HCT116 (cell line): ENCODE results near the gene CHFR. TPM values are rescaled to one million over a fixed set of nuclear protein-coding genes. Genes with fewer than 3 reads are reported as not detected.
A peak's percentile ranks its signal among the peaks of the same experiment; 100 is the strongest.

Experiments
- ATAC-seq: fragments of 200-7000 bp; cut with Tn5 transposase; 2 replicates; pipeline ENCODE4 v1.9.1; 2020; ENCODE audit warnings: mild to moderate bottlenecking, moderate library complexity
- BruUV-seq: library from RNA; stranded (reverse); fragments of 400-500 nt; replicated peaks from 2 replicates; lab custom pipeline; 2021; lab: Mats Ljungman, UMichigan
- CTCF ChIA-PET: fragments of 300-600 bp; sonication (Branson Sonifier 250); formaldehyde crosslinking; loops from one replicate; lab custom pipeline; 2021; ENCODE audit warnings: antibody characterized with exemption; lab: Charles Lee
- POLR2A ChIA-PET: fragments of 300-600, 350-600 bp; sonication (Branson Sonifier 250); formaldehyde crosslinking; loops from one replicate; lab custom pipeline; 2021; ENCODE audit warnings: antibody characterized with exemption; lab: Charles Lee
- RAD21 ChIA-PET, 2 experiments: fragments of 300-600 bp; sonication (Branson Sonifier 250); formaldehyde crosslinking; loops; one replicate each; lab custom pipeline; 2023; ENCODE audit warnings: low total read pairs in 2 of 2; ENCODE audit not compliant: uncharacterized antibody in 2 of 2, unreplicated experiment in 2 of 2, low non-redundant PET in 1 of 2; lab: Charles Lee
- DNase-seq: peaks from one replicate; pipeline ENCODE4 v3.0.0-alpha.2; 2010; ENCODE audit warnings: low read depth, low spot score
- H2AFZ ChIP-seq: fragments of 200-600 bp; shearing (Covaris generic), sonication (generic); 2 replicates; pipeline ENCODE4 v1.6.1; 2017; ENCODE audit warnings: low read depth, mixed run types, mixed read lengths, antibody characterized with exemption, low read length; ENCODE audit not compliant: poor library complexity, severe bottlenecking
- H3K27ac ChIP-seq: 2 replicates; pipeline ENCODE4 v1.5.1; 2012; ENCODE audit warnings: low read depth, low read length
- H3K27me3 ChIP-seq: fragments of 200-600 bp; sonication (generic); 2 replicates; pipeline ENCODE4 v1.6.1; 2016; ENCODE audit warnings: mixed run types, low read length, mixed read lengths; ENCODE audit not compliant: insufficient read depth
- H3K36me3 ChIP-seq, 2 experiments: fragments of 200-500 bp in 1 of 2; fragments of 200-600 bp in 1 of 2; sonication (Bioruptor generic) in 1 of 2; sonication (generic) in 1 of 2; 2 replicates each; pipeline versions ENCODE4 v1.5.1 to v1.6.1; 2014 to 2016; ENCODE audit warnings: low read length in 2 of 2, inconsistent platforms in 1 of 2, mixed read lengths in 1 of 2, mixed run types in 1 of 2; ENCODE audit not compliant: insufficient read depth in 2 of 2, control insufficient read depth in 1 of 2
- H3K4me1 ChIP-seq, 2 experiments: fragments of 200-600 bp in 1 of 2; sonication (generic) in 1 of 2; 2 replicates each; pipeline versions ENCODE4 v1.5.1 to v1.6.1; 2012 to 2017; ENCODE audit warnings: low read length in 2 of 2, inconsistent platforms in 1 of 2, mild to moderate bottlenecking in 1 of 2, mixed read lengths in 1 of 2, mixed run types in 1 of 2, moderate library complexity in 1 of 2; ENCODE audit not compliant: insufficient read depth in 2 of 2, control insufficient read depth in 1 of 2
- H3K4me2 ChIP-seq: fragments of 200-600 bp; sonication (generic); 2 replicates; pipeline ENCODE4 v1.6.1; 2017; ENCODE audit warnings: mixed run types, low read length, mixed read lengths
- H3K4me3 ChIP-seq, 2 experiments: fragments of 200-600 bp in 1 of 2; sonication (generic) in 1 of 2; replicated peaks in 1 of 2; 2 replicates each; pipeline ENCODE4 v1.5.1; 2011 to 2016; ENCODE audit warnings: low read length in 2 of 2, control low read depth in 1 of 2, low read depth in 1 of 2, mild to moderate bottlenecking in 1 of 2, mixed read lengths in 1 of 2, mixed run types in 1 of 2
- H3K79me2 ChIP-seq: fragments of 200-600 bp; sonication (generic); 2 replicates; pipeline ENCODE4 v1.6.1; 2017; ENCODE audit warnings: mild to moderate bottlenecking, mixed run types, low read length, moderate library complexity, mixed read lengths; ENCODE audit not compliant: insufficient read depth
- H3K9ac ChIP-seq: fragments of 200-600 bp; sonication (generic); 2 replicates; pipeline ENCODE4 v1.6.1; 2016; ENCODE audit warnings: low read length, mixed read lengths
- H3K9me2 ChIP-seq: fragments of 200-600 bp; sonication (generic), shearing (Covaris generic); 2 replicates; pipeline ENCODE4 v1.6.1; 2017; ENCODE audit warnings: mixed run types, mild to moderate bottlenecking, moderate library complexity; ENCODE audit not compliant: insufficient read depth
- H3K9me3 ChIP-seq, 2 experiments: fragments of 200-500 bp in 1 of 2; fragments of 200-600 bp in 1 of 2; sonication (Bioruptor generic) in 1 of 2; sonication (generic) in 1 of 2; 2 replicates each; pipeline ENCODE4 v1.6.1; 2014 to 2017; ENCODE audit warnings: low read length in 2 of 2, mixed read lengths in 2 of 2, inconsistent platforms in 1 of 2, low read depth in 1 of 2, mild to moderate bottlenecking in 1 of 2, mixed run types in 1 of 2, moderate library complexity in 1 of 2; ENCODE audit not compliant: control insufficient read depth in 1 of 2, insufficient read depth in 1 of 2
- H4K20me1 ChIP-seq: fragments of 200-600 bp; sonication (generic), shearing (Covaris generic); 2 replicates; pipeline ENCODE4 v1.6.1; 2017; ENCODE audit warnings: mixed run types, mild to moderate bottlenecking, moderate library complexity; ENCODE audit not compliant: insufficient read depth
- ATF3 ChIP-seq: IDR thresholded peaks from 2 replicates; pipeline ENCODE4 v1.6.1; 2012
- CBX3 ChIP-seq: IDR thresholded peaks from 2 replicates; pipeline ENCODE4 v1.6.1; 2012; ENCODE audit warnings: low read depth
- CEBPB ChIP-seq: IDR thresholded peaks from 2 replicates; pipeline ENCODE4 v1.6.1; 2012; ENCODE audit warnings: low read depth
- CTCF ChIP-seq, 3 experiments: fragments of 200-600 bp in 1 of 3; sonication (generic) in 1 of 3; IDR thresholded peaks in 2 of 3; conservative IDR thresholded peaks in 1 of 3; 2 replicates each; pipeline ENCODE4 v1.5.1; 2012 to 2017; ENCODE audit warnings: low read depth in 2 of 3, low read length in 2 of 3, antibody characterized with exemption in 1 of 3, borderline replicate concordance in 1 of 3, control low read depth in 1 of 3, mild to moderate bottlenecking in 1 of 3, mixed read lengths in 1 of 3, mixed run types in 1 of 3, moderate library complexity in 1 of 3; ENCODE audit not compliant: insufficient read depth in 1 of 3
- EGR1 ChIP-seq: IDR thresholded peaks from 2 replicates; pipeline ENCODE4 v1.6.1; 2012; ENCODE audit warnings: low read depth
- ELF1 ChIP-seq: IDR thresholded peaks from 2 replicates; pipeline ENCODE4 v1.6.1; 2012; ENCODE audit warnings: low read depth, borderline replicate concordance
- EZH2phosphoT487 ChIP-seq: fragments of 200-600 bp; IDR thresholded peaks from 2 replicates; pipeline ENCODE4 v1.6.1; 2018; ENCODE audit warnings: antibody characterized with exemption, borderline replicate concordance
- FOSL1 ChIP-seq: IDR thresholded peaks from 2 replicates; pipeline ENCODE4 v1.6.1; 2012; ENCODE audit warnings: low read depth
- JUND ChIP-seq: IDR thresholded peaks from 2 replicates; pipeline ENCODE4 v1.6.1; 2012
- POLR2A ChIP-seq: IDR thresholded peaks from 2 replicates; pipeline ENCODE4 v1.7.0; 2011; ENCODE audit warnings: borderline replicate concordance; ENCODE audit not compliant: insufficient read depth, insufficient read length; ENCODE audit errors: extremely low read depth
- POLR2AphosphoS5 ChIP-seq: IDR thresholded peaks from 2 replicates; pipeline ENCODE4 v1.6.1; 2011; ENCODE audit warnings: mild to moderate bottlenecking, low read depth, low read length, moderate library complexity
- REST ChIP-seq: IDR thresholded peaks from 2 replicates; pipeline ENCODE4 v1.6.1; 2012; ENCODE audit warnings: low read depth
- SIN3A ChIP-seq: IDR thresholded peaks from 2 replicates; pipeline ENCODE4 v1.6.1; 2012; ENCODE audit warnings: low read depth
- SP1 ChIP-seq: IDR thresholded peaks from 2 replicates; pipeline ENCODE4 v1.6.1; 2012; ENCODE audit warnings: low read depth
- SRF ChIP-seq: IDR thresholded peaks from 2 replicates; pipeline ENCODE4 v1.6.1; 2012; ENCODE audit warnings: low read depth
- YY1 ChIP-seq: IDR thresholded peaks from 2 replicates; pipeline ENCODE4 v1.6.1; 2011; ENCODE audit warnings: low read length, low read depth, moderate library complexity, mild to moderate bottlenecking; ENCODE audit not compliant: insufficient replicate concordance; ENCODE audit errors: extremely low read depth
- ZBTB33 ChIP-seq: IDR thresholded peaks from 2 replicates; pipeline ENCODE4 v1.6.1; 2011; ENCODE audit warnings: mild to moderate bottlenecking, low read length, moderate library complexity; ENCODE audit not compliant: insufficient replicate concordance; ENCODE audit errors: extremely low read depth
- ZFX ChIP-seq: fragments of 450-650 bp; IDR thresholded peaks from 2 replicates; pipeline ENCODE4 v1.6.1; 2017
- ZNF274 ChIP-seq: fragments of 200-500 bp; sonication (Bioruptor generic); IDR thresholded peaks from 2 replicates; pipeline ENCODE4 v1.6.1; 2014; ENCODE audit warnings: mild to moderate bottlenecking, low read depth, low read length, inconsistent platforms
- intact Hi-C: fragments of 100-400 bp; cut with micrococcal nuclease; formaldehyde crosslinking; loops from 2 replicates; pipeline ENCODE4 v1.10.0; 2022
- total RNA-seq: library from RNA; stranded (reverse); gene quantifications from one replicate; pipeline ENCODE4 v1.2.1, GENCODE V29; 2021; ENCODE audit not compliant: unreplicated experiment

CHFR gene
- total RNA-seq, 1 experiment from 2014 or later, result 0.39 TPM

GRCh38 chr12:132828706-132829534, 58.5 kb downstream of the CHFR start, which contains the start of gene GOLGA3:
TSS of gene GOLGA3 (minus strand) at chr12:132828869. CDS start at chr12:132822128, 6,741 bp downstream.
- H3K36me3 ChIP-seq, result peaks cover 4 to 21% of the 10 kb centered on the region in 2 experiments; a peak in 3 of 4 replicates
- TF ChIP-seq POLR2A (peak; percentile 27), ZFX (peak; percentile 76), FOSL1 (no peak), CTCF (IDR thresholded peaks at IDR 0.05 in 2 of 3, conservative IDR thresholded peaks at IDR 0.05 in 1 of 3; ENCODE audit: borderline replicate concordance in 1 of 3, insufficient read depth in 1 of 3, low read depth in 2 of 3, low read length in 2 of 3) (no peak), ZBTB33 (no peak), YY1 (no peak), SP1 (peak; percentile 74), ELF1 (peak; percentile 88), REST (no peak), EZH2phosphoT487 (no peak), POLR2AphosphoS5 (peak; percentile 66), ZNF274 (no peak), CEBPB (no peak), JUND (no peak), CBX3 (peak; percentile 40; the same call in 1 of the 2 replicates), SRF (peak; percentile 71), EGR1 (peak; percentile 71), SIN3A (peak; percentile 30; the same call in 1 of the 2 replicates), ATF3 (no peak)

More at GRCh38 chr12:132828706-132829534, 58.5 kb downstream of the CHFR start, which contains the start of gene GOLGA3:
- no peaks in the 10 kb centered on the region for H3K9me2 ChIP-seq
- ChIA-PET CTCF (no interaction called here), POLR2A (no interaction called here), RAD21 (interaction anchor here in 1 of 2 experiments (0.7 kb wide), 1 partner anchor 27 kb away, joined by 3 read pairs; no protein-coding TSS in a partner anchor)
- H3K27me3 ChIP-seq, result no peaks in the 10 kb centered on the region
- peak within 1 kb of the TSS; percentile 98 to 99 for H3K4me3 ChIP-seq
- BruUV-seq, result no TSS peak
- H3K27ac ChIP-seq, result peak within 1 kb of the TSS; percentile 90
- H3K79me2 ChIP-seq, result peaks cover 44% of the 10 kb centered on the region
- intact Hi-C loops, result loop anchor here (10.0 kb wide), 1 partner anchor 64 kb away; the partner anchor contains the start of gene ANKLE2
- H3K4me1 ChIP-seq, result peaks cover 9 to 15% of the 10 kb centered on the region in 2 experiments; a peak in 3 of 4 replicates
- no peaks in the 10 kb centered on the region for H4K20me1 ChIP-seq
- peak within 1 kb of the TSS; percentile 90 for H2AFZ ChIP-seq
- H3K9ac ChIP-seq, result peak within 1 kb of the TSS; percentile 83
- DNase-seq, result peak; percentile 94
- peak within 1 kb of the TSS; percentile 86 for H3K4me2 ChIP-seq
- H3K9me3 ChIP-seq, result no peaks in the 10 kb centered on the region
- ATAC-seq, result peak; percentile 94
